Raji (cell line): Measurements from ENCODE around the gene F12.

Experiments
- POLR2A ChIP-seq: IDR thresholded peaks from 2 replicates; pipeline ENCODE4 v1.6.1; 2011; ENCODE audit warnings: low read depth, low read length, control low read depth; ENCODE audit not compliant: insufficient read depth

Gene F12

GRCh38 chr5:177374211-177374610 lies 35.2 kb downstream of the F12 start:
- TF ChIP-seq POLR2A, result no peak

- TF ChIP-seq POLR2A, result no peak
These were observed 35.6 kb downstream of the F12 start for GRCh38 chr5:177373806-177374205.

- TF ChIP-seq POLR2A, result no peak
These were observed 36.5 kb downstream of the F12 start for GRCh38 chr5:177372910-177373309.

- no peak for TF ChIP-seq POLR2A
These were observed 37.1 kb downstream of the F12 start for GRCh38 chr5:177372034-177372896.

- TF ChIP-seq POLR2A, result no peak
These were observed 38.0 kb downstream of the F12 start for GRCh38 chr5:177371120-177372033.

GRCh38 chr5:177370488-177371119 lies 38.8 kb downstream of the F12 start:
- TF ChIP-seq POLR2A, result no peak

GRCh38 chr5:177369645-177370440 lies 39.5 kb downstream of the F12 start:
- no peak for TF ChIP-seq POLR2A

- TF ChIP-seq POLR2A, result no peak
These were observed 40.3 kb downstream of the F12 start for GRCh38 chr5:177368869-177369644.

- no peak for TF ChIP-seq POLR2A
These were observed 41.1 kb downstream of the F12 start for GRCh38 chr5:177367981-177368868.

GRCh38 chr5:177367323-177367848 lies 42.0 kb downstream of the F12 start:
- TF ChIP-seq POLR2A, result no peak

- TF ChIP-seq POLR2A, result no peak
These were observed 42.6 kb downstream of the F12 start for GRCh38 chr5:177366528-177367322.
